ENCODE measurements around the gene IL1RAP. TPM values are rescaled to one million over a fixed set of nuclear protein-coding genes. Genes with fewer than 3 reads are reported as not detected.

Gene IL1RAP
- total and polyA plus RNA-seq, 9 of the 15 experiments (the other 6 are each of a cell fraction or from before 2014, with no cell fraction given): 0.23 to 1.8 (median 0.88) TPM

DNA sequence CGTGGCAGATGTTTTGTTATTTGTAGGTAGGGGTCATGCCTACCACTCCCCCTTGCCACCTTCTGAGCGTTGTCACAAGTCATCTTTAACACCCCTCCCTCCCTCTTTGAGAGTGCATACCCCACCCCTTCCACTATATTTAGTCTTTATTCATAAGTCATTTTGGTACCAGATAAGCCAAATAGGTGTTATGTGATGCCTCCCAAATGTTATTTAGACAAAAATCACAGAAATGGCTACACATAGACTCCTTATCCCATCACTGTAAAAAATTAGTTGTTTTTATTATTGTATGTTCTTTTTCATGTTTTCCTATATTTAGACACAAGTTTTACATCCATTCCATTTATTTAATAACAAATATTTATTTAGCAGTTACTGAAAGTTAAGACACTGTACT is 93.1 kb downstream of the IL1RAP start:
- intact Hi-C loops (cut with micrococcal nuclease): no loop called here
- WGBS (ENCODE audit: insufficient coverage, low coverage, missing lambda C conversion rate): 0% methylated on average over 2 of the region's 2 CpGs
- TF ChIP-seq TRIM28 (IDR thresholded peaks at IDR 0.05): no peak
- TF ChIP-seq NCOR1 (IDR thresholded peaks at IDR 0.05): no peak
- TF ChIP-seq TBL1XR1 (IDR thresholded peaks at IDR 0.05; ENCODE audit: low read length in 2 of 2): no peak
- TF ChIP-seq RUNX1 (IDR thresholded peaks at IDR 0.05; ENCODE audit: low read depth): no peak
- no peak for TF ChIP-seq ELF2 (CRISPR knock-in tag; IDR thresholded peaks at IDR 0.05)
- TF ChIP-seq, protein P1, sequence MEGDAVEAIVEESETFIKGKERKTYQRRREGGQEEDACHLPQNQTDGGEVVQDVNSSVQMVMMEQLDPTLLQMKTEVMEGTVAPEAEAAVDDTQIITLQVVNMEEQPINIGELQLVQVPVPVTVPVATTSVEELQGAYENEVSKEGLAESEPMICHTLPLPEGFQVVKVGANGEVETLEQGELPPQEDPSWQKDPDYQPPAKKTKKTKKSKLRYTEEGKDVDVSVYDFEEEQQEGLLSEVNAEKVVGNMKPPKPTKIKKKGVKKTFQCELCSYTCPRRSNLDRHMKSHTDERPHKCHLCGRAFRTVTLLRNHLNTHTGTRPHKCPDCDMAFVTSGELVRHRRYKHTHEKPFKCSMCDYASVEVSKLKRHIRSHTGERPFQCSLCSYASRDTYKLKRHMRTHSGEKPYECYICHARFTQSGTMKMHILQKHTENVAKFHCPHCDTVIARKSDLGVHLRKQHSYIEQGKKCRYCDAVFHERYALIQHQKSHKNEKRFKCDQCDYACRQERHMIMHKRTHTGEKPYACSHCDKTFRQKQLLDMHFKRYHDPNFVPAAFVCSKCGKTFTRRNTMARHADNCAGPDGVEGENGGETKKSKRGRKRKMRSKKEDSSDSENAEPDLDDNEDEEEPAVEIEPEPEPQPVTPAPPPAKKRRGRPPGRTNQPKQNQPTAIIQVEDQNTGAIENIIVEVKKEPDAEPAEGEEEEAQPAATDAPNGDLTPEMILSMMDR (IDR thresholded peaks at IDR 0.05 in 2 of 3, conservative IDR thresholded peaks at IDR 0.05 in 1 of 3; ENCODE audit: insufficient read depth in 2 of 3, low read depth in 1 of 3, low read length in 3 of 3): no peak
- no peak for TF ChIP-seq EP400 (IDR thresholded peaks at IDR 0.05)
- no peak for TF ChIP-seq SOX6 (IDR thresholded peaks at IDR 0.05)
- TF ChIP-seq ZNF785 (CRISPR knock-in tag; IDR thresholded peaks at IDR 0.05): no peak
- TF ChIP-seq, protein P2, sequence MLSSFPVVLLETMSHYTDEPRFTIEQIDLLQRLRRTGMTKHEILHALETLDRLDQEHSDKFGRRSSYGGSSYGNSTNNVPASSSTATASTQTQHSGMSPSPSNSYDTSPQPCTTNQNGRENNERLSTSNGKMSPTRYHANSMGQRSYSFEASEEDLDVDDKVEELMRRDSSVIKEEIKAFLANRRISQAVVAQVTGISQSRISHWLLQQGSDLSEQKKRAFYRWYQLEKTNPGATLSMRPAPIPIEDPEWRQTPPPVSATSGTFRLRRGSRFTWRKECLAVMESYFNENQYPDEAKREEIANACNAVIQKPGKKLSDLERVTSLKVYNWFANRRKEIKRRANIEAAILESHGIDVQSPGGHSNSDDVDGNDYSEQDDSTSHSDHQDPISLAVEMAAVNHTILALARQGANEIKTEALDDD (IDR thresholded peaks at IDR 0.05): no peak
- TF ChIP-seq, protein P3, sequence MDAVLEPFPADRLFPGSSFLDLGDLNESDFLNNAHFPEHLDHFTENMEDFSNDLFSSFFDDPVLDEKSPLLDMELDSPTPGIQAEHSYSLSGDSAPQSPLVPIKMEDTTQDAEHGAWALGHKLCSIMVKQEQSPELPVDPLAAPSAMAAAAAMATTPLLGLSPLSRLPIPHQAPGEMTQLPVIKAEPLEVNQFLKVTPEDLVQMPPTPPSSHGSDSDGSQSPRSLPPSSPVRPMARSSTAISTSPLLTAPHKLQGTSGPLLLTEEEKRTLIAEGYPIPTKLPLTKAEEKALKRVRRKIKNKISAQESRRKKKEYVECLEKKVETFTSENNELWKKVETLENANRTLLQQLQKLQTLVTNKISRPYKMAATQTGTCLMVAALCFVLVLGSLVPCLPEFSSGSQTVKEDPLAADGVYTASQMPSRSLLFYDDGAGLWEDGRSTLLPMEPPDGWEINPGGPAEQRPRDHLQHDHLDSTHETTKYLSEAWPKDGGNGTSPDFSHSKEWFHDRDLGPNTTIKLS (IDR thresholded peaks at IDR 0.05; ENCODE audit: borderline replicate concordance, low read depth): no peak
- no peak for TF ChIP-seq HEY1 (CRISPR knock-in tag; IDR thresholded peaks at IDR 0.05; ENCODE audit: borderline replicate concordance)
- no peak for TF ChIP-seq U2AF1 (optimal IDR thresholded peaks at IDR 0.05; ENCODE audit: low read depth, low read length)
- H3K4me3 ChIP-seq: no peak overlapping the region
- H3K27me3 ChIP-seq (ENCODE audit: control insufficient read depth in 2 of 2, insufficient read depth in 2 of 2, low read length in 2 of 2): no peaks in the 10 kb centered on the region
- H4K20me1 ChIP-seq (replicated peaks; ENCODE audit: control insufficient read depth, insufficient read depth, low read length): no peaks in the 10 kb centered on the region
- H3K4me2 ChIP-seq (ENCODE audit: insufficient read depth, low read length): no peak overlapping the region
- no peak overlapping the region for H3K27ac ChIP-seq (ENCODE audit: extremely low read depth, low read depth, low read length)
- DNase-seq (ENCODE audit: extremely low read depth in 1 of 4, low spot score in 3 of 4) (no peak), FAIRE-seq (no peak), ATAC-seq (no peak)
- BruUV-seq (replicated peaks): no TSS peak
- H3K9me1 ChIP-seq (ENCODE audit: control insufficient read depth, insufficient read depth, low read length): no peaks in the 10 kb centered on the region
- in situ Hi-C loops (cut with MboI): no loop called here
- H3K36me3 ChIP-seq (ENCODE audit: control insufficient read depth, insufficient read depth, low read length): no peaks in the 10 kb centered on the region
- H3K9me3 ChIP-seq (replicated peaks; ENCODE audit: control insufficient read depth, insufficient read depth, low read depth, low read length): 0 out of 2 replicates have a peak, but pooled peaks cover 3% of the 10 kb centered on the region
- no peak overlapping the region for H3K9ac ChIP-seq (ENCODE audit: insufficient read depth in 1 of 2, low read depth in 2 of 2, low read length in 2 of 2)
- no peak overlapping the region for H2AFZ ChIP-seq (ENCODE audit: low read depth, low read length)
- ChIA-PET CTCF (ENCODE audit: low intra/inter-chr PET ratio) (no interaction called here), POLR2A (no interaction called here)
- H3K79me2 ChIP-seq (ENCODE audit: control insufficient read depth, insufficient read depth, low read length): no peaks in the 10 kb centered on the region
- H3K4me1 ChIP-seq (replicated peaks in 1 of 2; ENCODE audit: control insufficient read depth in 2 of 2, insufficient read depth in 2 of 2, low read length in 2 of 2): no peaks in the 10 kb centered on the region
